H9 (cell line): ENCODE data around the gene TLX1. TPM values are rescaled to one million over a fixed set of nuclear protein-coding genes. Genes with fewer than 3 reads are reported as not detected.

Experiments used
- DNase-seq: peaks from one replicate; pipeline ENCODE4 v3.0.0-alpha.2; 2017
- H2AFZ ChIP-seq: one replicate; pipeline ENCODE4 v1.6.1; 2013; ENCODE audit warnings: mild to moderate bottlenecking, low read length, control low read depth, moderate library complexity
- H2AK5ac ChIP-seq: 2 replicates; pipeline ENCODE4 v1.6.1; 2013; ENCODE audit warnings: low read length, control low read depth, mixed read lengths; ENCODE audit not compliant: insufficient read length
- H2BK120ac ChIP-seq: one replicate; pipeline ENCODE4 v1.6.1; 2013; ENCODE audit warnings: low read depth, mild to moderate bottlenecking, low read length, control low read depth, inconsistent platforms; ENCODE audit not compliant: poor library complexity, severe bottlenecking
- H2BK12ac ChIP-seq: 2 replicates; pipeline ENCODE4 v1.6.1; 2013; ENCODE audit warnings: low read length, control low read depth, mixed read lengths, low read depth; ENCODE audit not compliant: insufficient read length
- H2BK15ac ChIP-seq: 2 replicates; pipeline ENCODE4 v1.6.1; 2013; ENCODE audit warnings: low read depth, low read length, control low read depth
- H2BK20ac ChIP-seq: one replicate; pipeline ENCODE4 v1.6.1; 2013; ENCODE audit warnings: low read depth, mild to moderate bottlenecking, low read length, control low read depth, inconsistent platforms; ENCODE audit not compliant: poor library complexity, severe bottlenecking
- H2BK5ac ChIP-seq: 2 replicates; pipeline ENCODE4 v1.6.1; 2013; ENCODE audit warnings: low read length, control low read depth, mixed read lengths; ENCODE audit not compliant: insufficient read length
- H3K14ac ChIP-seq: 2 replicates; pipeline ENCODE4 v1.6.1; 2013; ENCODE audit warnings: low read length, control low read depth; ENCODE audit not compliant: insufficient read depth
- H3K18ac ChIP-seq: 2 replicates; pipeline ENCODE4 v1.6.1; 2013; ENCODE audit warnings: low read depth, mild to moderate bottlenecking, mixed read lengths, low read length, control low read depth; ENCODE audit not compliant: insufficient read length
- H3K23ac ChIP-seq: 2 replicates; pipeline ENCODE4 v1.6.1; 2013; ENCODE audit warnings: low read length, control low read depth, mixed read lengths, low read depth; ENCODE audit not compliant: insufficient read length
- H3K23me2 ChIP-seq: 2 replicates; pipeline ENCODE4 v1.6.1; 2013; ENCODE audit warnings: low read depth, mild to moderate bottlenecking, mixed read lengths, low read length, control low read depth; ENCODE audit not compliant: insufficient read length, poor library complexity, severe bottlenecking
- H3K27ac ChIP-seq: 2 replicates; pipeline ENCODE4 v1.5.1; 2013; ENCODE audit warnings: low read length, control low read depth, mixed read lengths, low read depth; ENCODE audit not compliant: insufficient read length
- H3K27me3 ChIP-seq: 2 replicates; pipeline ENCODE4 v1.6.1; 2013; ENCODE audit warnings: low read length, control low read depth, inconsistent platforms; ENCODE audit not compliant: insufficient read depth
- H3K4ac ChIP-seq: 2 replicates; pipeline ENCODE4 v1.6.1; 2013; ENCODE audit warnings: low read depth, mild to moderate bottlenecking, control low read depth, inconsistent platforms, low read length, moderate library complexity
- H3K4me1 ChIP-seq: 2 replicates; pipeline ENCODE4 v1.6.1; 2013; ENCODE audit warnings: low read length, control low read depth, inconsistent platforms; ENCODE audit not compliant: insufficient read depth
- H3K4me2 ChIP-seq: 2 replicates; pipeline ENCODE4 v1.6.1; 2013; ENCODE audit warnings: low read length, control low read depth, mixed read lengths; ENCODE audit not compliant: insufficient read length, insufficient read depth
- H3K56ac ChIP-seq: 2 replicates; pipeline ENCODE4 v1.6.1; 2013; ENCODE audit warnings: low read depth, mild to moderate bottlenecking, mixed read lengths, low read length, control low read depth; ENCODE audit not compliant: insufficient read length
- H3K79me1 ChIP-seq: 2 replicates; pipeline ENCODE4 v1.6.1; 2013; ENCODE audit warnings: low read depth, mild to moderate bottlenecking, moderate library complexity, low read length, control low read depth, inconsistent platforms; ENCODE audit not compliant: insufficient read depth, poor library complexity, severe bottlenecking
- H3K79me2 ChIP-seq: 2 replicates; pipeline ENCODE4 v1.6.1; 2013; ENCODE audit warnings: low read length, control low read depth, inconsistent platforms; ENCODE audit not compliant: insufficient read depth
- H3K9ac ChIP-seq: 2 replicates; pipeline ENCODE4 v1.6.1; 2013; ENCODE audit warnings: low read length, control low read depth, mixed read lengths; ENCODE audit not compliant: insufficient read length; ENCODE audit errors: extremely low read depth
- H3K9me3 ChIP-seq: one replicate; pipeline ENCODE4 v1.6.1; 2013; ENCODE audit warnings: low read depth, low read length, inconsistent platforms; ENCODE audit not compliant: control insufficient read depth
- H3T11ph ChIP-seq: one replicate; pipeline ENCODE4 v1.6.1; 2013; ENCODE audit warnings: mild to moderate bottlenecking, low read length, control low read depth, inconsistent platforms
- H4K20me1 ChIP-seq: one replicate; pipeline ENCODE4 v1.6.1; 2013; ENCODE audit not compliant: control insufficient read depth, insufficient read length, insufficient read depth
- H4K5ac ChIP-seq: 2 replicates; pipeline ENCODE4 v1.6.1; 2013; ENCODE audit warnings: low read depth, mild to moderate bottlenecking, mixed read lengths, low read length, control low read depth; ENCODE audit not compliant: insufficient read length
- H4K8ac ChIP-seq: replicated peaks from 2 replicates; pipeline ENCODE4 v1.6.1; 2013; ENCODE audit warnings: low read length, control low read depth, mixed read lengths, low read depth; ENCODE audit not compliant: insufficient read length
- H4K91ac ChIP-seq: 2 replicates; pipeline ENCODE4 v1.6.1; 2013; ENCODE audit warnings: low read depth, mild to moderate bottlenecking, moderate library complexity, mixed read lengths, low read length, control low read depth; ENCODE audit not compliant: insufficient read length
- H3K27ac Mint-ChIP-seq, 3 experiments: 2 replicates in 2 of 3; 3 replicates in 1 of 3; pipeline ENCODE4 v1.8.0; 2020 to 2021; ENCODE audit warnings: mixed read lengths in 3 of 3, mild to moderate bottlenecking in 1 of 3, moderate library complexity in 1 of 3
- H3K27me3 Mint-ChIP-seq: 2 replicates; pipeline ENCODE4 v1.8.0; 2021; ENCODE audit warnings: low read depth, mild to moderate bottlenecking, moderate library complexity, mixed read lengths
- H3K36me3 Mint-ChIP-seq, 3 experiments: 2 replicates in 2 of 3; 3 replicates in 1 of 3; pipeline ENCODE4 v1.8.0; 2020 to 2021; ENCODE audit warnings: low read depth in 3 of 3, mixed read lengths in 3 of 3; ENCODE audit not compliant: insufficient read depth in 1 of 3
- H3K4me1 Mint-ChIP-seq, 2 experiments: 2 replicates each; pipeline ENCODE4 v1.8.0; 2020; ENCODE audit warnings: mixed read lengths in 2 of 2
- H3K4me3 Mint-ChIP-seq, 2 experiments: 2 replicates in 1 of 2; 3 replicates in 1 of 2; pipeline ENCODE4 v1.8.0; 2020 to 2021; ENCODE audit warnings: mild to moderate bottlenecking in 2 of 2, mixed read lengths in 2 of 2, moderate library complexity in 1 of 2
- H3K9me3 Mint-ChIP-seq, 2 experiments: 2 replicates in 1 of 2; 3 replicates in 1 of 2; pipeline ENCODE4 v1.8.0; 2020; ENCODE audit warnings: mild to moderate bottlenecking in 2 of 2, mixed read lengths in 2 of 2, moderate library complexity in 1 of 2
- WGBS: extraction: QIAGEN DNeasy Blood & Tissue Kit; methylation state at CpG from one replicate; pipeline ENCODE4 v1.1.7; 2013; ENCODE audit warnings: missing lambda C conversion rate, low lambda C conversion rate, mixed read lengths; ENCODE audit not compliant: insufficient read length; ENCODE audit errors: extremely low coverage; 5-methylcytosine and 5-hydroxymethylcytosine counted together
- total RNA-seq: library from RNA; stranded (reverse); gene quantifications from 2 replicates; pipeline ENCODE4 v1.2.1, GENCODE V29; 2021
- TF ChIP-seq, protein P1 (sequence below): fragments of 200-600 bp; sonication (generic); conservative IDR thresholded peaks from 3 replicates; pipeline ENCODE4 v1.8.0; 2021; ENCODE audit warnings: antibody characterized with exemption, mild to moderate bottlenecking

TLX1 gene
- total RNA-seq, 1 experiment from 2014 or later = not detected

DNA sequence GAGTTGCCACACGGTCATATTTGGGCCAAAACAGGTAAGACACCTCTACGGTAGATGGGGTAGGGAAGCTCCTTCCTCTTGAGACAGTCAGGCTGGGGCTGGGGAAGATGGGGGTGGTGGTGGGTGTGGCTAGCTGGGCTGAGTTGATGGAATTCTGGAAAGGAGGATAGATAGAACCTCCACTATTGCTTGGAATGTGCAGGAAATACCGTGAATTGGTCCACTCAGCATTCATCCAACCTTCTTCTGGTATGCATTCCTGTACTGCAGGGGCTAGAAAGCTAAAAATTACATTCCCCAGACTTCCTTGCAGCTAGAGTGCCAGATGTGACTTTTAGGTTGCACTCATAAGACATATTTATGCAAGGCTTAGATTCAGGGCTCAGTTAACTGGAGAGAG is 24.8 kb downstream of the TLX1 start:
- no CpG with 5 or more reads among the region's 3 CpGs for WGBS

More for the DNA sequence above, 24.8 kb downstream of the TLX1 start:
- Mint-ChIP-seq H3K36me3 (no peaks in the 10 kb centered on the region), H3K9me3 (peaks cover 2 to 11% of the 10 kb centered on the region in 2 experiments; a peak in 4 of 5 replicates), H3K4me3 (no peak overlapping the region; a peak in 1 of 5 replicates), H3K4me1 (peaks cover 0 to 11% of the 10 kb centered on the region in 2 experiments; a peak in 2 of 4 replicates), H3K27me3 (peaks cover 89% of the 10 kb centered on the region), H3K27ac (no peak overlapping the region)
- Histone ChIP-seq H3K4me2 (no peak overlapping the region), H2BK5ac (no peak overlapping the region), H2AK5ac (no peak overlapping the region), H3K27ac (no peak overlapping the region), H4K5ac (no peak overlapping the region), H3T11ph (no peak overlapping the region), H3K14ac (no peak overlapping the region), H3K23me2 (no peaks in the 10 kb centered on the region), H2BK15ac (no peak overlapping the region), H2BK20ac (no peak overlapping the region), H3K18ac (no peak overlapping the region), H3K27me3 (peaks cover 9% of the 10 kb centered on the region; the same call in 1 of the 2 replicates), H3K23ac (no peak overlapping the region), H2BK12ac (no peak overlapping the region), H4K91ac (no peak overlapping the region), H2AFZ (no peak overlapping the region), H3K9me3 (no peaks in the 10 kb centered on the region), H4K8ac (no peak overlapping the region), H3K4ac (no peak overlapping the region), H3K56ac (no peak overlapping the region), H3K9ac (no peak overlapping the region), H3K79me1 (no peaks in the 10 kb centered on the region), H4K20me1 (no peaks in the 10 kb centered on the region), H3K79me2 (no peaks in the 10 kb centered on the region), H2BK120ac (no peak overlapping the region), H3K4me1 (no peaks in the 10 kb centered on the region)
- TF ChIP-seq, protein P1, sequence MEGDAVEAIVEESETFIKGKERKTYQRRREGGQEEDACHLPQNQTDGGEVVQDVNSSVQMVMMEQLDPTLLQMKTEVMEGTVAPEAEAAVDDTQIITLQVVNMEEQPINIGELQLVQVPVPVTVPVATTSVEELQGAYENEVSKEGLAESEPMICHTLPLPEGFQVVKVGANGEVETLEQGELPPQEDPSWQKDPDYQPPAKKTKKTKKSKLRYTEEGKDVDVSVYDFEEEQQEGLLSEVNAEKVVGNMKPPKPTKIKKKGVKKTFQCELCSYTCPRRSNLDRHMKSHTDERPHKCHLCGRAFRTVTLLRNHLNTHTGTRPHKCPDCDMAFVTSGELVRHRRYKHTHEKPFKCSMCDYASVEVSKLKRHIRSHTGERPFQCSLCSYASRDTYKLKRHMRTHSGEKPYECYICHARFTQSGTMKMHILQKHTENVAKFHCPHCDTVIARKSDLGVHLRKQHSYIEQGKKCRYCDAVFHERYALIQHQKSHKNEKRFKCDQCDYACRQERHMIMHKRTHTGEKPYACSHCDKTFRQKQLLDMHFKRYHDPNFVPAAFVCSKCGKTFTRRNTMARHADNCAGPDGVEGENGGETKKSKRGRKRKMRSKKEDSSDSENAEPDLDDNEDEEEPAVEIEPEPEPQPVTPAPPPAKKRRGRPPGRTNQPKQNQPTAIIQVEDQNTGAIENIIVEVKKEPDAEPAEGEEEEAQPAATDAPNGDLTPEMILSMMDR = no peak
- no peak for DNase-seq
